K562 (cell line): Measurements from ENCODE around the gene HMX1.

ENCODE experiments used
- CHD2 ChIP-seq: IDR thresholded peaks from 2 replicates; pipeline ENCODE4 v1.6.1; 2011; ENCODE audit warnings: low read depth, low read length
- FOXK1 ChIP-seq: sonication (generic); formaldehyde crosslinking; IDR thresholded peaks from 2 replicates; pipeline ENCODE4 v1.8.0; 2022; ENCODE audit warnings: missing genetic modification reagents, mild to moderate bottlenecking, borderline replicate concordance
- MEIS2 ChIP-seq: fragments of 450-650 bp; IDR thresholded peaks from 2 replicates; pipeline ENCODE4 v1.6.1; 2014; ENCODE audit warnings: mild to moderate bottlenecking; ENCODE audit not compliant: partially characterized antibody
- POLR2A ChIP-seq: fragments of 450-650 bp; conservative IDR thresholded peaks from 2 replicates; pipeline ENCODE4 v1.6.1; 2016
- RBFOX2 ChIP-seq: fragments of 200-400 bp; formaldehyde crosslinking; IDR thresholded peaks from 2 replicates; pipeline ENCODE4 v1.6.1; 2017; ENCODE audit warnings: low read depth, mild to moderate bottlenecking, low read length, moderate library complexity
- TF ChIP-seq, protein P1 (sequence below), 3 experiments: IDR thresholded peaks in 2 of 3; conservative IDR thresholded peaks in 1 of 3; 2 replicates each; pipeline ENCODE4 v1.5.1; 2011 to 2012; ENCODE audit warnings: low read length in 3 of 3, mild to moderate bottlenecking in 3 of 3, control low read depth in 2 of 3, improper control_type of control experiment in 1 of 3, inconsistent platforms in 1 of 3, low read depth in 1 of 3, mixed read lengths in 1 of 3, moderate library complexity in 1 of 3; ENCODE audit not compliant: insufficient read depth in 2 of 3
- TF ChIP-seq, protein P2 (sequence below), 2 experiments: fragments of 450-650 bp in 1 of 2; IDR thresholded peaks; 2 replicates each; pipeline ENCODE4 v1.6.1; 2011 to 2017; ENCODE audit warnings: low read depth in 2 of 2, antibody characterized with exemption in 1 of 2, borderline replicate concordance in 1 of 2, low read length in 1 of 2, mild to moderate bottlenecking in 1 of 2, mixed read lengths in 1 of 2; ENCODE audit not compliant: control insufficient read depth in 1 of 2
- TF ChIP-seq, protein P3 (sequence below), 2 experiments: fragments of 450-650 bp in 1 of 2; sonication (generic) in 1 of 2; formaldehyde crosslinking in 1 of 2; IDR thresholded peaks; 2 replicates each; pipeline versions ENCODE4 v1.7.1 to v1.9.0; 2016 to 2022; ENCODE audit warnings: inconsistent platforms in 1 of 2, mild to moderate bottlenecking in 1 of 2, missing genetic modification reagents in 1 of 2

DNA sequence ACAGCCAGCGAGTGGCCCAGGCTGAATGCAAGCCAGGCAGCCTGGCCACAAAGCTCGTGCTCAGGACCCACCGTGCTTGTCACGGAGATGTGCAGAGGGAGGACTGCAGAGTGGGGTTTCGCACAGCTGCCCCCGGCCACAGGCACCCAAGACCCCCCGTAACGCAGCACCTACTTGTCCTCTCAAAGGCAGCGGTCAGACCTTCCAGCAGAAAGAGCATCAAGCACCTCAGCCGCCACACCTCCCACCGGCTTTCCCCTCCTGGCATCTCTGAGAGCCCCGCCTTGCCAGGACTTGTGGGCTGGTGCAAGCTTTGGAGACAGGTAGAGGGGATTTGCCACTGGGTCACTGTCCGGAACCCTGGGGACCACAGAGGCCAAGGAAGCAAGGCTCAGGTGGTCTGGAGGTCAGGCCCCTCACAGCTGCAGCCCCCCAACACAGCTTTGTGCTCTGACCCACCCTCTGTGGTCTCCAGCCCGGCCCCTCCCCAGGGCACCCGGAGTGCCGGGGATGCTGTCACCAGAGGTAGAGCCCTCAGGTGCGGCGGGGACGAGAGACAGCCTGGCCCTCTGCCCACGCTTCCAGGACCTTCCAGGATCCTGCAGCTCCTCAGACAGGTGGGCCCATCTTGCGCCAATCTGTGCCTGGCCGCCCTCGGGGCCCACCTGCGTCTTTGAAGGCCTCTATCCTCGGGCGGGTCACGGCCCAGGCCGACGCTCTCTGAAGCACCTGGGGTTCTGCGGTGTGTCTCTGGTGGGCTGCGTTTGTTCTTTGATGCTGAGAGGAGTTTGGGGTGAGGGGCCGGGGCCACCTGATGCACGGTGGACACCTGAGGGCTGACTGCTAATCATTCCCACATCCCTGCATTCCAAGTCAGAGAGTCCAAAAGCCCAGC, 34.4 kb upstream of the HMX1 start:
- TF ChIP-seq, protein P1, sequence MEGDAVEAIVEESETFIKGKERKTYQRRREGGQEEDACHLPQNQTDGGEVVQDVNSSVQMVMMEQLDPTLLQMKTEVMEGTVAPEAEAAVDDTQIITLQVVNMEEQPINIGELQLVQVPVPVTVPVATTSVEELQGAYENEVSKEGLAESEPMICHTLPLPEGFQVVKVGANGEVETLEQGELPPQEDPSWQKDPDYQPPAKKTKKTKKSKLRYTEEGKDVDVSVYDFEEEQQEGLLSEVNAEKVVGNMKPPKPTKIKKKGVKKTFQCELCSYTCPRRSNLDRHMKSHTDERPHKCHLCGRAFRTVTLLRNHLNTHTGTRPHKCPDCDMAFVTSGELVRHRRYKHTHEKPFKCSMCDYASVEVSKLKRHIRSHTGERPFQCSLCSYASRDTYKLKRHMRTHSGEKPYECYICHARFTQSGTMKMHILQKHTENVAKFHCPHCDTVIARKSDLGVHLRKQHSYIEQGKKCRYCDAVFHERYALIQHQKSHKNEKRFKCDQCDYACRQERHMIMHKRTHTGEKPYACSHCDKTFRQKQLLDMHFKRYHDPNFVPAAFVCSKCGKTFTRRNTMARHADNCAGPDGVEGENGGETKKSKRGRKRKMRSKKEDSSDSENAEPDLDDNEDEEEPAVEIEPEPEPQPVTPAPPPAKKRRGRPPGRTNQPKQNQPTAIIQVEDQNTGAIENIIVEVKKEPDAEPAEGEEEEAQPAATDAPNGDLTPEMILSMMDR (IDR thresholded peaks at IDR 0.05 in 2 of 3, conservative IDR thresholded peaks at IDR 0.05 in 1 of 3; ENCODE audit: insufficient read depth in 2 of 3, low read depth in 1 of 3, low read length in 3 of 3), result no peak
- TF ChIP-seq, protein P2, sequence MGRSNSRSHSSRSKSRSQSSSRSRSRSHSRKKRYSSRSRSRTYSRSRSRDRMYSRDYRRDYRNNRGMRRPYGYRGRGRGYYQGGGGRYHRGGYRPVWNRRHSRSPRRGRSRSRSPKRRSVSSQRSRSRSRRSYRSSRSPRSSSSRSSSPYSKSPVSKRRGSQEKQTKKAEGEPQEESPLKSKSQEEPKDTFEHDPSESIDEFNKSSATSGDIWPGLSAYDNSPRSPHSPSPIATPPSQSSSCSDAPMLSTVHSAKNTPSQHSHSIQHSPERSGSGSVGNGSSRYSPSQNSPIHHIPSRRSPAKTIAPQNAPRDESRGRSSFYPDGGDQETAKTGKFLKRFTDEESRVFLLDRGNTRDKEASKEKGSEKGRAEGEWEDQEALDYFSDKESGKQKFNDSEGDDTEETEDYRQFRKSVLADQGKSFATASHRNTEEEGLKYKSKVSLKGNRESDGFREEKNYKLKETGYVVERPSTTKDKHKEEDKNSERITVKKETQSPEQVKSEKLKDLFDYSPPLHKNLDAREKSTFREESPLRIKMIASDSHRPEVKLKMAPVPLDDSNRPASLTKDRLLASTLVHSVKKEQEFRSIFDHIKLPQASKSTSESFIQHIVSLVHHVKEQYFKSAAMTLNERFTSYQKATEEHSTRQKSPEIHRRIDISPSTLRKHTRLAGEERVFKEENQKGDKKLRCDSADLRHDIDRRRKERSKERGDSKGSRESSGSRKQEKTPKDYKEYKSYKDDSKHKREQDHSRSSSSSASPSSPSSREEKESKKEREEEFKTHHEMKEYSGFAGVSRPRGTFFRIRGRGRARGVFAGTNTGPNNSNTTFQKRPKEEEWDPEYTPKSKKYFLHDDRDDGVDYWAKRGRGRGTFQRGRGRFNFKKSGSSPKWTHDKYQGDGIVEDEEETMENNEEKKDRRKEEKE (IDR thresholded peaks at IDR 0.05; ENCODE audit: borderline replicate concordance in 1 of 2, control insufficient read depth in 1 of 2, low read depth in 2 of 2, low read length in 1 of 2), result no peak
- no peak for TF ChIP-seq MEIS2
- TF ChIP-seq, protein P3, sequence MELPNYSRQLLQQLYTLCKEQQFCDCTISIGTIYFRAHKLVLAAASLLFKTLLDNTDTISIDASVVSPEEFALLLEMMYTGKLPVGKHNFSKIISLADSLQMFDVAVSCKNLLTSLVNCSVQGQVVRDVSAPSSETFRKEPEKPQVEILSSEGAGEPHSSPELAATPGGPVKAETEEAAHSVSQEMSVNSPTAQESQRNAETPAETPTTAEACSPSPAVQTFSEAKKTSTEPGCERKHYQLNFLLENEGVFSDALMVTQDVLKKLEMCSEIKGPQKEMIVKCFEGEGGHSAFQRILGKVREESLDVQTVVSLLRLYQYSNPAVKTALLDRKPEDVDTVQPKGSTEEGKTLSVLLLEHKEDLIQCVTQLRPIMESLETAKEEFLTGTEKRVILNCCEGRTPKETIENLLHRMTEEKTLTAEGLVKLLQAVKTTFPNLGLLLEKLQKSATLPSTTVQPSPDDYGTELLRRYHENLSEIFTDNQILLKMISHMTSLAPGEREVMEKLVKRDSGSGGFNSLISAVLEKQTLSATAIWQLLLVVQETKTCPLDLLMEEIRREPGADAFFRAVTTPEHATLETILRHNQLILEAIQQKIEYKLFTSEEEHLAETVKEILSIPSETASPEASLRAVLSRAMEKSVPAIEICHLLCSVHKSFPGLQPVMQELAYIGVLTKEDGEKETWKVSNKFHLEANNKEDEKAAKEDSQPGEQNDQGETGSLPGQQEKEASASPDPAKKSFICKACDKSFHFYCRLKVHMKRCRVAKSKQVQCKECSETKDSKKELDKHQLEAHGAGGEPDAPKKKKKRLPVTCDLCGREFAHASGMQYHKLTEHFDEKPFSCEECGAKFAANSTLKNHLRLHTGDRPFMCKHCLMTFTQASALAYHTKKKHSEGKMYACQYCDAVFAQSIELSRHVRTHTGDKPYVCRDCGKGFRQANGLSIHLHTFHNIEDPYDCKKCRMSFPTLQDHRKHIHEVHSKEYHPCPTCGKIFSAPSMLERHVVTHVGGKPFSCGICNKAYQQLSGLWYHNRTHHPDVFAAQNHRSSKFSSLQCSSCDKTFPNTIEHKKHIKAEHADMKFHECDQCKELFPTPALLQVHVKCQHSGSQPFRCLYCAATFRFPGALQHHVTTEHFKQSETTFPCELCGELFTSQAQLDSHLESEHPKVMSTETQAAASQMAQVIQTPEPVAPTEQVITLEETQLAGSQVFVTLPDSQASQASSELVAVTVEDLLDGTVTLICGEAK (IDR thresholded peaks at IDR 0.05), result no peak
- TF ChIP-seq, protein P3 (CRISPR knock-in tag; IDR thresholded peaks at IDR 0.05), result no peak
- TF ChIP-seq CHD2, result no peak
- no peak for TF ChIP-seq RBFOX2
- no peak for TF ChIP-seq FOXK1 (CRISPR knock-in tag)
- TF ChIP-seq POLR2A, result no peak
